ENCODE data around the gene ABLIM1.

Gene ABLIM1

GRCh38 chr10:114489521-114490310, 168.4 kb downstream of the ABLIM1 start:
- no peak for DNase-seq (ENCODE audit: low read depth)

- no peak for DNase-seq (ENCODE audit: low read depth)
Observed at GRCh38 chr10:114487815-114488536, 170.1 kb downstream of the ABLIM1 start.

GRCh38 chr10:114486938-114487814, 170.9 kb downstream of the ABLIM1 start:
- DNase-seq (ENCODE audit: low read depth): no peak

GRCh38 chr10:114485696-114486400, 172.2 kb downstream of the ABLIM1 start:
- DNase-seq (ENCODE audit: low read depth): no peak

- DNase-seq (ENCODE audit: low read depth): no peak
Observed at GRCh38 chr10:114483575-114483974, 174.5 kb downstream of the ABLIM1 start.

- DNase-seq (ENCODE audit: low read depth): no peak
Observed at GRCh38 chr10:114482480-114483304, 175.4 kb downstream of the ABLIM1 start.

- DNase-seq (ENCODE audit: low read depth): no peak
Observed at GRCh38 chr10:114481055-114481454, 177.0 kb downstream of the ABLIM1 start.

- no peak for DNase-seq (ENCODE audit: low read depth)
Observed at GRCh38 chr10:114479836-114480235, 178.2 kb downstream of the ABLIM1 start.

- no peak for DNase-seq (ENCODE audit: low read depth)
Observed at GRCh38 chr10:114479307-114479706, 178.8 kb downstream of the ABLIM1 start.

- no peak for DNase-seq (ENCODE audit: low read depth)
Observed at GRCh38 chr10:114478281-114478680, 179.8 kb downstream of the ABLIM1 start.

GRCh38 chr10:114477285-114477684, 180.8 kb downstream of the ABLIM1 start:
- no peak for DNase-seq (ENCODE audit: low read depth)

GRCh38 chr10:114474989-114475388, 183.1 kb downstream of the ABLIM1 start:
- DNase-seq (ENCODE audit: low read depth): no peak

- DNase-seq (ENCODE audit: low read depth): no peak
Observed at GRCh38 chr10:114473776-114474175, 184.3 kb downstream of the ABLIM1 start.

GRCh38 chr10:114472877-114473253, 185.2 kb downstream of the ABLIM1 start:
- no peak for DNase-seq (ENCODE audit: low read depth)

- no peak for DNase-seq (ENCODE audit: low read depth)
Observed at GRCh38 chr10:114471906-114472876, 185.9 kb downstream of the ABLIM1 start.

GRCh38 chr10:114470956-114471905, 186.8 kb downstream of the ABLIM1 start:
- DNase-seq (ENCODE audit: low read depth): peak; percentile 50

- DNase-seq (ENCODE audit: low read depth): no peak
Observed at GRCh38 chr10:114470361-114470760, 187.7 kb downstream of the ABLIM1 start.

GRCh38 chr10:114458955-114459354, 199.1 kb downstream of the ABLIM1 start:
- no peak for DNase-seq (ENCODE audit: low read depth)

Data from stimulated activated CD4-positive, alpha-beta T cell treated with anti-CD3 and anti-CD28 coated beads, Interleukin-2, amount 100 ng/mL, for 4 hours (primary cell).